Upper lobe of left lung (tissue), 6 donors: ENCODE results near the gene ITPK1. TPM values are rescaled to one million over a fixed set of nuclear protein-coding genes. Genes with fewer than 3 reads are reported as not detected.
A peak's percentile ranks its signal among the peaks of the same experiment; 100 is the strongest.

Experiments
- ATAC-seq, 2 donors: fragments of 200-7000 bp; cut with Tn5 transposase; one replicate each; pipeline ENCODE4 v1.9.1; 2022; ENCODE audit warnings: mild to moderate bottlenecking in 2 of 2, moderate library complexity in 2 of 2; ENCODE audit not compliant: low FRiP score in 2 of 2
- DNase-seq, 2 donors: peaks; one replicate each; pipeline ENCODE4 v3.0.0-alpha.2; 2019 to 2020
- H3K27ac ChIP-seq, 4 donors: fragments of 200-600 bp; sonication (generic); one replicate each; pipeline ENCODE4 v1.5.1; 2016 to 2019
- H3K27me3 ChIP-seq, 4 donors: fragments of 200-600 bp; sonication (generic); one replicate each; pipeline ENCODE4 v1.5.1; 2017 to 2019
- H3K36me3 ChIP-seq, 4 donors: fragments of 200-600 bp; sonication (generic); one replicate each; pipeline ENCODE4 v1.5.1; 2016 to 2019
- H3K4me1 ChIP-seq, 4 donors: fragments of 200-600 bp; sonication (generic); one replicate each; pipeline ENCODE4 v1.5.1; 2018 to 2019
- H3K4me3 ChIP-seq, 4 donors: fragments of 200-600 bp; sonication (generic); one replicate each; pipeline ENCODE4 v1.5.1; 2017 to 2019; ENCODE audit warnings: mild to moderate bottlenecking in 2 of 4, moderate library complexity in 1 of 4
- H3K9me3 ChIP-seq, 4 donors: fragments of 200-600 bp; sonication (generic); one replicate each; pipeline ENCODE4 v1.5.1; 2018 to 2019
- CTCF ChIP-seq, 6 experiments: fragments of 450-650 bp in 4 of 6; fragments of 200-600 bp in 2 of 6; sonication (generic) in 2 of 6; IDR thresholded peaks; one replicate each; pipeline ENCODE4 v1.5.1; 2016 to 2019; ENCODE audit warnings: antibody characterized with exemption in 6 of 6
- EP300 ChIP-seq, 4 donors: sonication (generic); formaldehyde crosslinking; IDR thresholded peaks; one replicate each; pipeline ENCODE4 v1.5.1; 2017; ENCODE audit warnings: antibody characterized with exemption in 4 of 4, control low read depth in 2 of 4
- POLR2A ChIP-seq, 4 donors: fragments of 450-650 bp; IDR thresholded peaks; one replicate each; pipeline ENCODE4 v1.5.1; 2016 to 2017; ENCODE audit warnings: antibody characterized with exemption in 4 of 4, mild to moderate bottlenecking in 2 of 4
- POLR2AphosphoS5 ChIP-seq, 2 donors: sonication (generic); formaldehyde crosslinking; IDR thresholded peaks; one replicate each; pipeline ENCODE4 v1.5.1; 2017; ENCODE audit warnings: antibody characterized with exemption in 2 of 2
- WGBS, 2 donors: methylation state at CpG; one replicate each; pipeline ENCODE4 v1.1.5; 2017 to 2018; 5-methylcytosine and 5-hydroxymethylcytosine counted together
- total RNA-seq, 6 donors: library from RNA; depleted of rRNA in 4 of 6; stranded (reverse); fragments of >200 nt in 4 of 6; gene quantifications; one replicate each; pipeline versions ENCODE4 v1.1.0 to v1.2.1, GENCODE V29; 2016 to 2021
- donor health status: DM: no; HTN: no; CAD: no; lungs with moderate emphysema.
- donor health status: DM: no; HTN: yes; CAD: no; lungs with severe emphysema.

Gene ITPK1
- total RNA-seq, 6 donors from 2014 or later: 41.9 to 128 (median 86.1) TPM

DNA sequence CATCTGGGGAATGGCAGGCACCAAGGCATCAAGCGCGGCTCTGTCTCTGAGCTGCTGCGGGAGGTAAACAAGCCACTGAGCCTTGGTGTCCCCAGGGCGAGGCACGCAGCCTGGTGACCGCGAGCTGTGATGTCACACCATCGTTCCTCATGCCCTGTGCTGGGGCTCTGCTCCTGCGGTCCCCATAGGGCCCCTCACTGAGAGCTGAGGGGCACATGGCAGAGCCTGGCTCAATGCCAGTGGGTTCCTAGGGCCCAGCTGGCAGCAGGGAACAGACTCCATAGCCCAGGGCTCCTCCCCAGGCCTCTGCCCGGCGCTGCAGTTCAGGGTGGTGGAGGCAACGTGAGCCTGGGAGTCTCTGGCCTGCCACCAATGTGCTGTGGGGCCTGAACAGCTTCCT is 170.2 kb downstream of the ITPK1 start:
- 97% methylated on average over 12 of the region's 12 CpGs; no CpG with 5 or more reads in 1 of the 2 donors for WGBS, 2 donors
- Histone ChIP-seq H3K9me3 (no peaks in the 10 kb centered on the region), H3K4me3 (no peak overlapping the region), H3K27me3 (no peaks in the 10 kb centered on the region), H3K27ac (no peak overlapping the region), H3K36me3 (peaks cover 0 to 88% (median 58%) of the 10 kb centered on the region in 4 donors), H3K4me1 (peaks cover 0 to 4% (median 0%) of the 10 kb centered on the region in 4 donors)
- TF ChIP-seq EP300 (IDR thresholded peaks at IDR 0.05): no peak
- ATAC-seq: no peak
- peak in 1 of 2 donors; percentile 72 for DNase-seq

- WGBS, 2 donors: 95 to 100% methylated on average over 6 to 9 of the region's 12 CpGs
- Histone ChIP-seq H3K9me3 (no peaks in the 10 kb centered on the region), H3K27ac (no peak overlapping the region), H3K36me3 (peaks cover 0 to 88% (median 55%) of the 10 kb centered on the region in 4 donors), H3K4me3 (no peak overlapping the region), H3K27me3 (no peaks in the 10 kb centered on the region), H3K4me1 (peaks cover 0 to 4% (median 0%) of the 10 kb centered on the region in 4 donors)
- TF ChIP-seq POLR2AphosphoS5 (IDR thresholded peaks at IDR 0.05): no peak
- TF ChIP-seq CTCF (IDR thresholded peaks at IDR 0.05): no peak
- TF ChIP-seq EP300 (IDR thresholded peaks at IDR 0.05): no peak
- TF ChIP-seq POLR2A (IDR thresholded peaks at IDR 0.05): no peak
- ATAC-seq: no peak
- peak in 1 of 2 donors; percentile 55 for DNase-seq
These were observed 170.7 kb downstream of the ITPK1 start for GRCh38 chr14:92944976-92945375.

DNA sequence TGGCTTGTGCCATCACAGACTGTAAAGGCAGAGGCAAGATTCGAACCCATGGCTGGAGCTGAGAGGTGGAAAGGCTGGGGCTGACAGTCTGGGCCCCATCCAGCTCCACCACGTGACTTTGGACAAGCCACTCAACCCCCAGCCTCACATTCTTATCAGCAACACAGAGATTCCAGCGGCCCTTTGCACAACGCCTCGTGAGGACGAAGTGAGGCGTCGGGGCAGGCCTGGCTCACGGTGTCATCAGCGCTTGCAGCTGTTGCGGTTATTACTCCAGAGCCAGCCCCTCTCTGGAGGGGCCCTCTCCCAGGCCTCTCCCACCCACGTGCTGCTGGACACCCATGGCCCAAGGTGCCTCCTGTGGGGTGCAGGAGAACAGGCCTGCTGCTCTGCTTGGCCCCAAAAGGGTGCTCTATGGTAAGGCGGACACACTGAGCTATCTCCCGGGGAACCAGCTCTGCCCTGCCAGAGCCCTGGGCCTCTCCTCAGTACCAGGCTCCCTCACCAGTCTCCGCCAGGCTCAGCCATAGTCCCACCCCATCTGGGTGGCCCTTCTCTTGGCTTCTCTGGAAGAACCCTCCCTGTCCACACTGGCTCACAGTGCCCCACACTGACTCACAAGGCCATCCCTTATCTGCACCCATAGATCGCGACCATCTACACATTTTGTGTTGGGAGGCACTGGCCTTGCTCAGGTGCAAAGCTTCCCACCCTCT is 171.7 kb downstream of the ITPK1 start:
- Histone ChIP-seq H3K4me3 (no peak overlapping the region), H3K36me3 (peaks cover 0 to 78% (median 47%) of the 10 kb centered on the region in 4 donors), H3K27ac (no peak overlapping the region), H3K27me3 (no peaks in the 10 kb centered on the region), H3K4me1 (peaks cover 0 to 4% (median 0%) of the 10 kb centered on the region in 4 donors), H3K9me3 (no peaks in the 10 kb centered on the region)
- peak in 1 of 2 donors; percentile 71 for DNase-seq
- no peak for ATAC-seq
- no peak for TF ChIP-seq EP300 (IDR thresholded peaks at IDR 0.05)
- TF ChIP-seq POLR2AphosphoS5 (IDR thresholded peaks at IDR 0.05): no peak
- no peak for TF ChIP-seq POLR2A (IDR thresholded peaks at IDR 0.05)
- no peak for TF ChIP-seq CTCF (IDR thresholded peaks at IDR 0.05)
- WGBS, 2 donors: 82 to 84% methylated on average over 5 to 15 of the region's 17 CpGs

DNA sequence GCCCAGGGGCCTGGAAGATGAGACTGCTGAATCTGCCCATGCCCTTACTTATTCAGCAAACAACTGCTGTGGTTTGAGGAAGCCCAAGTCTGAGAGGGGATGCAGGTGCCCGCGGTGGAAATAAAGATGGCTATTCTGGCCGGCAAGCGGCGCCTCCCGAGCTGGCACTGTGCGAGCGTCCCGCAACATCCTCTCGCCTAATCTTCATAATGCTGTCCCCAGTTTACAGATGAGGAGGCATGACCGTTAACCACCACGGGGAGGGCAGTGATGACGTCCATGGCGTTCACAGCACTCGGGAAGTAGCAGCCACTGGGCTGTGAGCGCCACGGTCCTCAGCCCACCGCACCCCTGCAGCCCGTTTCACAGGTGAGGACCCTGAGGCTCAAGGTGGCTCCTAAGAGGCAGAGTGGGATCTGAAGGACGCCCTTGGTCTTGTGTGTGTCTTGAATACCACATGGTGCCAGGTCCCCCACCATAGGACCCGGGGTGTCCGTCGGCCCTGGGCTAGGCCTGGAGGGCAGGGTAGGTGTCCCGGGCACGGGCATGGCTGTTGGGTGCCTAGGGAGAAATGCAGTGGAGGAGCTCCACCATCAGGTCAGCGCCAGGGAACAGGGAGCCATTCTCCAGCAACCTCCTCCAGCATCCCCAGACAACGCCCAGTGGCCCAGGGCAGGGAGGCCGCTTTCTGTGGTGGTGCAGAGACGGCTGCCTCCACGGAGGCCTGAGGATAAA is 172.6 kb downstream of the ITPK1 start:
- peaks cover 0 to 73% (median 48%) of the 10 kb centered on the region in 4 donors for H3K36me3 ChIP-seq

More for the DNA sequence above, 172.6 kb downstream of the ITPK1 start:
- no peak overlapping the region for H3K4me3 ChIP-seq
- H3K4me1 ChIP-seq: peaks cover 0 to 4% (median 0%) of the 10 kb centered on the region in 4 donors
- no peak overlapping the region for H3K27ac ChIP-seq
- ATAC-seq: no peak
- DNase-seq: peak in 1 of 2 donors; percentile 71
- 96 to 98% methylated on average over 12 to 30 of the region's 30 CpGs for WGBS, 2 donors
- no peak for TF ChIP-seq EP300 (IDR thresholded peaks at IDR 0.05)
- no peak for TF ChIP-seq CTCF (IDR thresholded peaks at IDR 0.05)
- TF ChIP-seq POLR2A (IDR thresholded peaks at IDR 0.05): no peak
- no peak for TF ChIP-seq POLR2AphosphoS5 (IDR thresholded peaks at IDR 0.05)
- no peaks in the 10 kb centered on the region for H3K27me3 ChIP-seq
- no peaks in the 10 kb centered on the region for H3K9me3 ChIP-seq
